SK-N-SH treated with all-trans-retinoic acid at 6 μM for 48 hours (cell line): Measurements from ENCODE around the gene KIRREL2.

Experiments used
- ATAC-seq: fragments of 200-7000 bp; cut with Tn5 transposase; 3 replicates; pipeline ENCODE4 v1.9.1; 2020; ENCODE audit warnings: mild to moderate bottlenecking, moderate library complexity
- ARNTL ChIP-seq: fragments of 450-650 bp; formaldehyde crosslinking; IDR thresholded peaks from 2 replicates; pipeline ENCODE4 v1.5.0; 2020; ENCODE audit warnings: low read depth, mild to moderate bottlenecking, moderate library complexity, borderline replicate concordance
- BACH2 ChIP-seq: fragments of 250-450 bp; sonication (Bioruptor Pico); IDR thresholded peaks from 2 replicates; pipeline ENCODE4 v1.9.0; 2021; ENCODE audit warnings: mild to moderate bottlenecking, borderline replicate concordance
- CREB5 ChIP-seq: fragments of 250-450 bp; sonication (Bioruptor Pico); IDR thresholded peaks from 2 replicates; pipeline ENCODE4 v1.5.1; 2020; ENCODE audit warnings: low read depth, mild to moderate bottlenecking, moderate library complexity
- CSRNP3 ChIP-seq: fragments of 250-450 bp; sonication (Bioruptor Pico); IDR thresholded peaks from 2 replicates; pipeline ENCODE4 v1.5.1; 2021; ENCODE audit warnings: mild to moderate bottlenecking, moderate library complexity
- ESRRG ChIP-seq: fragments of 250-450 bp; sonication (Bioruptor Pico); IDR thresholded peaks from 2 replicates; pipeline ENCODE4 v1.6.1; 2021; ENCODE audit warnings: mild to moderate bottlenecking
- GLIS3 ChIP-seq: fragments of 250-450 bp; sonication (Bioruptor Pico); IDR thresholded peaks from 2 replicates; pipeline ENCODE4 v1.5.0; 2020; ENCODE audit warnings: mild to moderate bottlenecking, moderate library complexity
- ISL1 ChIP-seq: fragments of 250-450 bp; sonication (Bioruptor Pico); IDR thresholded peaks from 2 replicates; pipeline ENCODE4 v2.1.2; 2022; ENCODE audit warnings: mild to moderate bottlenecking, moderate library complexity
- OSR1 ChIP-seq: fragments of 250-450 bp; sonication (Bioruptor Pico); IDR thresholded peaks from 2 replicates; pipeline ENCODE4 v1.8.0; 2022; ENCODE audit warnings: moderate library complexity, mild to moderate bottlenecking, inconsistent platforms
- PATZ1 ChIP-seq: fragments of 250-450 bp; sonication (Bioruptor Pico); IDR thresholded peaks from 2 replicates; pipeline ENCODE4 v1.8.0; 2020; ENCODE audit warnings: mild to moderate bottlenecking, moderate library complexity, borderline replicate concordance
- POU6F1 ChIP-seq: fragments of 250-450 bp; sonication (Bioruptor Pico); IDR thresholded peaks from 2 replicates; pipeline ENCODE4 v1.8.0; 2021; ENCODE audit warnings: low read depth, mild to moderate bottlenecking, moderate library complexity, borderline replicate concordance
- PPARA ChIP-seq: fragments of 250-450 bp; sonication (Bioruptor Pico); IDR thresholded peaks from 2 replicates; pipeline ENCODE4 v1.5.0; 2020; ENCODE audit warnings: mild to moderate bottlenecking, borderline replicate concordance
- TCF4 ChIP-seq: fragments of 250-450 bp; sonication (Bioruptor Pico); IDR thresholded peaks from 2 replicates; pipeline ENCODE4 v1.8.0; 2021; ENCODE audit warnings: mild to moderate bottlenecking, moderate library complexity, borderline replicate concordance
- TOX ChIP-seq: fragments of 250-450 bp; sonication (Bioruptor Pico); IDR thresholded peaks from 2 replicates; pipeline ENCODE4 v1.8.0; 2021; ENCODE audit warnings: mild to moderate bottlenecking, moderate library complexity, borderline replicate concordance
- TSHZ2 ChIP-seq: fragments of 250-450 bp; sonication (Bioruptor Pico); IDR thresholded peaks from 2 replicates; pipeline ENCODE4 v1.5.0; 2020; ENCODE audit warnings: mild to moderate bottlenecking, moderate library complexity
- ZC3H10 ChIP-seq: fragments of 250-450 bp; sonication (Bioruptor Pico); IDR thresholded peaks from 2 replicates; pipeline ENCODE4 v1.5.1; 2021; ENCODE audit warnings: mild to moderate bottlenecking, moderate library complexity
- ZFP3 ChIP-seq: fragments of 250-450 bp; sonication (Bioruptor Pico); IDR thresholded peaks from 2 replicates; pipeline ENCODE4 v1.5.0; 2020; ENCODE audit warnings: mild to moderate bottlenecking, moderate library complexity
- ZFP30 ChIP-seq: fragments of 450-650 bp; formaldehyde crosslinking; IDR thresholded peaks from 2 replicates; pipeline ENCODE4 v1.5.0; 2022; ENCODE audit warnings: mild to moderate bottlenecking, moderate library complexity
- ZNF565 ChIP-seq: fragments of 450-650 bp; formaldehyde crosslinking; conservative IDR thresholded peaks from 2 replicates; pipeline ENCODE4 v1.5.0; 2020; ENCODE audit warnings: low read depth, mild to moderate bottlenecking, moderate library complexity
- ZNF70 ChIP-seq: fragments of 450-650 bp; formaldehyde crosslinking; IDR thresholded peaks from 2 replicates; pipeline ENCODE4 v1.5.0; 2020; ENCODE audit warnings: mild to moderate bottlenecking, moderate library complexity
- ZNF8 ChIP-seq: fragments of 450-650 bp; formaldehyde crosslinking; IDR thresholded peaks from 2 replicates; pipeline ENCODE4 v1.5.0; 2020; ENCODE audit warnings: mild to moderate bottlenecking, moderate library complexity

Gene KIRREL2

GRCh38 chr19:35887197-35887596 lies 30.5 kb downstream of the KIRREL2 start (continued):
- no peak for TF ChIP-seq POU6F1 (CRISPR knock-in tag)
- TF ChIP-seq BACH2 (CRISPR knock-in tag), result no peak
- TF ChIP-seq ISL1 (CRISPR knock-in tag), result no peak
- no peak for TF ChIP-seq PATZ1 (CRISPR knock-in tag)
- TF ChIP-seq PPARA, result no peak
- TF ChIP-seq TOX (CRISPR knock-in tag), result no peak
- no peak for TF ChIP-seq ZC3H10 (CRISPR knock-in tag)
- no peak for TF ChIP-seq ZNF70 (CRISPR knock-in tag)
- no peak for TF ChIP-seq ESRRG
- no peak for TF ChIP-seq OSR1
- TF ChIP-seq ARNTL (CRISPR knock-in tag), result no peak
- TF ChIP-seq TCF4 (CRISPR knock-in tag), result no peak

- no peak for TF ChIP-seq BACH2 (CRISPR knock-in tag)
- no peak for TF ChIP-seq PATZ1 (CRISPR knock-in tag)
- no peak for TF ChIP-seq TOX (CRISPR knock-in tag)
- TF ChIP-seq ZFP3 (CRISPR knock-in tag), result no peak
- no peak for TF ChIP-seq GLIS3
- no peak for TF ChIP-seq ARNTL (CRISPR knock-in tag)
- no peak for ATAC-seq
These were observed 31.7 kb downstream of the KIRREL2 start for GRCh38 chr19:35888398-35888797.

- TF ChIP-seq CSRNP3 (no peak), BACH2 (CRISPR knock-in tag) (no peak), TSHZ2 (CRISPR knock-in tag) (no peak), ARNTL (CRISPR knock-in tag) (no peak), ZFP30 (CRISPR knock-in tag) (no peak), ZNF70 (CRISPR knock-in tag) (no peak), OSR1 (no peak), ZNF565 (CRISPR knock-in tag) (no peak), CREB5 (CRISPR knock-in tag) (no peak), ZFP3 (CRISPR knock-in tag) (no peak), PATZ1 (CRISPR knock-in tag) (no peak), ZNF8 (CRISPR knock-in tag) (no peak), ISL1 (CRISPR knock-in tag) (no peak)
- ATAC-seq, result no peak
These were observed 32.8 kb downstream of the KIRREL2 start for GRCh38 chr19:35889370-35890112.
